IMR-90 (cell line): Measurements from ENCODE around the gene KRT38. TPM values are rescaled to one million over a fixed set of nuclear protein-coding genes. Genes with fewer than 3 reads are reported as not detected.

ENCODE experiments used
- ATAC-seq: fragments of 200-7000 bp; cut with Tn5 transposase; 2 replicates; pipeline ENCODE4 v1.9.1; 2020; ENCODE audit warnings: low read depth, mild to moderate bottlenecking, moderate library complexity
- BruUV-seq: library from RNA; stranded (reverse); fragments of 400-500 nt; replicated peaks from 2 replicates; lab custom pipeline; 2021; lab: Mats Ljungman, UMichigan
- CTCF ChIA-PET: fragments of 300-600 bp; formaldehyde crosslinking; extraction: SDS; loops from one replicate; lab custom pipeline; 2021; ENCODE audit warnings: antibody characterized with exemption; lab: Yijun Ruan, JAX
- POLR2A ChIA-PET: fragments of 300-600 bp; sonication (Branson Sonifier 250); formaldehyde crosslinking; loops from one replicate; lab custom pipeline; 2022; ENCODE audit warnings: antibody characterized with exemption; ENCODE audit not compliant: unreplicated experiment; lab: Charles Lee
- DNase-seq: peaks from one replicate; pipeline ENCODE4 v3.0.0; 2013
- H2AFZ ChIP-seq: replicated peaks from 2 replicates; pipeline ENCODE3; 2013; ENCODE audit warnings: low read length, mild to moderate bottlenecking; ENCODE audit not compliant: poor library complexity
- H2AK5ac ChIP-seq: 2 replicates; pipeline ENCODE4 v1.6.1; 2013; ENCODE audit warnings: low read depth, low read length, inconsistent platforms
- H2AK9ac ChIP-seq: replicated peaks from 2 replicates; pipeline ENCODE3; 2013; ENCODE audit warnings: mild to moderate bottlenecking, low read depth, low read length, moderate library complexity; ENCODE audit not compliant: poor library complexity
- H2BK120ac ChIP-seq: 2 replicates; pipeline ENCODE4 v1.6.1; 2013; ENCODE audit warnings: low read depth, low read length, inconsistent platforms
- H2BK15ac ChIP-seq: 3 replicates; pipeline ENCODE4 v1.6.1; 2013; ENCODE audit warnings: low read depth, low read length, inconsistent platforms
- H2BK20ac ChIP-seq: 2 replicates; pipeline ENCODE4 v1.6.1; 2013; ENCODE audit warnings: low read depth, mild to moderate bottlenecking, inconsistent platforms, low read length, moderate library complexity
- H2BK5ac ChIP-seq: 2 replicates; pipeline ENCODE4 v1.6.1; 2013; ENCODE audit warnings: mild to moderate bottlenecking, low read depth, low read length, inconsistent platforms; ENCODE audit not compliant: poor library complexity, severe bottlenecking
- H3K14ac ChIP-seq: replicated peaks from 2 replicates; pipeline ENCODE4 v1.6.1; 2013; ENCODE audit warnings: low read depth, low read length, inconsistent platforms
- H3K18ac ChIP-seq: 2 replicates; pipeline ENCODE4 v1.6.1; 2013; ENCODE audit warnings: low read depth, low read length, control low read depth
- H3K23ac ChIP-seq: 2 replicates; pipeline ENCODE4 v1.6.1; 2013; ENCODE audit warnings: low read depth, low read length, inconsistent platforms
- H3K27ac ChIP-seq: 2 replicates; pipeline ENCODE4 v1.5.1; 2013; ENCODE audit warnings: mild to moderate bottlenecking, control low read depth, low read length; ENCODE audit not compliant: insufficient read depth
- H3K27me3 ChIP-seq: 2 replicates; pipeline ENCODE4 v1.6.1; 2013; ENCODE audit warnings: low read length; ENCODE audit not compliant: control insufficient read depth, insufficient read depth
- H3K36me3 ChIP-seq: 2 replicates; pipeline ENCODE4 v1.6.1; 2013; ENCODE audit warnings: low read length, mixed read lengths; ENCODE audit not compliant: control insufficient read depth, insufficient read depth
- H3K4ac ChIP-seq: 2 replicates; pipeline ENCODE4 v1.6.1; 2013; ENCODE audit warnings: low read depth, low read length, inconsistent platforms
- H3K4me1 ChIP-seq: 2 replicates; pipeline ENCODE4 v1.6.1; 2013; ENCODE audit warnings: low read length, mixed read lengths; ENCODE audit not compliant: control insufficient read depth, insufficient read depth
- H3K4me2 ChIP-seq: 2 replicates; pipeline ENCODE4 v1.6.1; 2013; ENCODE audit warnings: low read depth, mild to moderate bottlenecking, control low read depth, low read length, moderate library complexity
- H3K4me3 ChIP-seq: 2 replicates; pipeline ENCODE4 v1.5.1; 2013; ENCODE audit warnings: low read depth, mild to moderate bottlenecking, control low read depth, low read length, moderate library complexity; ENCODE audit not compliant: insufficient read depth
- H3K56ac ChIP-seq: 2 replicates; pipeline ENCODE4 v1.6.1; 2013; ENCODE audit warnings: low read length, inconsistent platforms; ENCODE audit not compliant: insufficient read depth; ENCODE audit errors: extremely low read depth
- H3K79me1 ChIP-seq, 2 experiments: 2 replicates each; pipeline ENCODE4 v1.6.1; 2013; ENCODE audit warnings: low read length in 2 of 2, inconsistent platforms in 1 of 2, low read depth in 1 of 2
- H3K9ac ChIP-seq: 2 replicates; pipeline ENCODE4 v1.6.1; 2013; ENCODE audit warnings: low read depth, low read length, control low read depth
- H3K9me1 ChIP-seq: 2 replicates; pipeline ENCODE4 v1.6.1; 2013; ENCODE audit warnings: low read length, inconsistent platforms; ENCODE audit not compliant: insufficient read depth
- H3K9me3 ChIP-seq: 2 replicates; pipeline ENCODE4 v1.6.1; 2013; ENCODE audit warnings: low read length; ENCODE audit not compliant: control insufficient read depth, insufficient read depth
- H4K20me1 ChIP-seq: 2 replicates; pipeline ENCODE4 v1.6.1; 2013; ENCODE audit warnings: low read length, inconsistent platforms; ENCODE audit not compliant: insufficient read depth
- H4K5ac ChIP-seq: 2 replicates; pipeline ENCODE4 v1.6.1; 2013; ENCODE audit warnings: mild to moderate bottlenecking, low read depth, low read length, control low read depth
- H4K8ac ChIP-seq, 2 experiments: 2 replicates each; pipeline ENCODE4 v1.6.1; 2013; ENCODE audit warnings: low read depth in 2 of 2, low read length in 2 of 2, control low read depth in 1 of 2, inconsistent platforms in 1 of 2
- H4K91ac ChIP-seq: 2 replicates; pipeline ENCODE4 v1.6.1; 2013; ENCODE audit warnings: low read depth, low read length, inconsistent platforms; ENCODE audit not compliant: insufficient read depth
- BHLHE40 ChIP-seq: fragments of 150-350 bp; IDR thresholded peaks from 2 replicates; pipeline ENCODE4 v1.6.1; 2016; ENCODE audit warnings: mild to moderate bottlenecking, low read depth, low read length
- CHD1 ChIP-seq: IDR thresholded peaks from 2 replicates; pipeline ENCODE4 v1.6.1; 2012; ENCODE audit warnings: low read depth, low read length, improper control_type of control experiment
- FOS ChIP-seq: fragments of 150-350 bp; IDR thresholded peaks from 2 replicates; pipeline ENCODE4 v1.6.1; 2016; ENCODE audit warnings: low read depth, low read length
- MAFK ChIP-seq: IDR thresholded peaks from 2 replicates; pipeline ENCODE4 v1.6.1; 2012; ENCODE audit warnings: low read depth, low read length, improper control_type of control experiment
- MAZ ChIP-seq: IDR thresholded peaks from 2 replicates; pipeline ENCODE4 v1.6.1; 2012; ENCODE audit warnings: low read depth, mild to moderate bottlenecking, low read length, improper control_type of control experiment, moderate library complexity, borderline replicate concordance
- RAD21 ChIP-seq: IDR thresholded peaks from 2 replicates; pipeline ENCODE4 v1.6.1; 2012; ENCODE audit warnings: low read length, improper control_type of control experiment
- RFX5 ChIP-seq: IDR thresholded peaks from 2 replicates; pipeline ENCODE4 v1.8.0; 2012; ENCODE audit warnings: low read depth, mild to moderate bottlenecking, low read length, moderate library complexity
- SMC3 ChIP-seq: fragments of 150-350 bp; IDR thresholded peaks from 2 replicates; pipeline ENCODE4 v1.6.1; 2016; ENCODE audit warnings: low read depth, mild to moderate bottlenecking, antibody characterized with exemption, low read length, moderate library complexity
- WGBS, 2 experiments: methylation state at CpG; one replicate each; pipeline versions ENCODE4 v1.1.5 to v1.1.7; 2013; ENCODE audit warnings: missing lambda C conversion rate in 2 of 2; ENCODE audit not compliant: insufficient read length in 1 of 2; ENCODE audit errors: extremely low coverage in 2 of 2; 5-methylcytosine and 5-hydroxymethylcytosine counted together
- dilution Hi-C: fragments of 300-500 bp; cut with HindIII; formaldehyde crosslinking; loops from one replicate; pipeline ENCODE4 v1.14.3; 2018; ENCODE audit warnings: low sequenced_read_pairs; ENCODE audit not compliant: unreplicated experiment
- in situ Hi-C: fragments of 300-500 bp; cut with MboI; formaldehyde crosslinking; loops from 3 replicates; pipeline ENCODE4 v1.14.3; 2019; ENCODE audit warnings: low sequenced_read_pairs, inconsistent platforms, mixed read lengths
- intact Hi-C: fragments of 100-400 bp; cut with micrococcal nuclease; formaldehyde crosslinking; loops from 2 replicates; pipeline ENCODE4 v1.10.0; 2022
- polyA plus RNA-seq, 3 experiments: library from polyadenylated mRNA; depleted of rRNA; stranded (reverse); fragments of >200 nt; gene quantifications; 2 replicates each; pipeline ENCODE4 v1.2.3, GENCODE V29; 2012; ENCODE audit warnings: low replicate concordance in 1 of 3
- total RNA-seq: library from RNA; depleted of rRNA; stranded (reverse); fragments of >200 nt; gene quantifications from 2 replicates; pipeline ENCODE4 v1.2.3, GENCODE V29; 2012
- TF ChIP-seq, protein P1 (sequence below): fragments of 150-350 bp; IDR thresholded peaks from 2 replicates; pipeline ENCODE4 v1.6.1; 2017; ENCODE audit warnings: mild to moderate bottlenecking, antibody characterized with exemption, low read length, low read depth

Gene KRT38
- total and polyA plus RNA-seq, 2 of the 4 experiments (the other 2 are of a cell fraction): 0.09 TPM; not detected in 1

DNA sequence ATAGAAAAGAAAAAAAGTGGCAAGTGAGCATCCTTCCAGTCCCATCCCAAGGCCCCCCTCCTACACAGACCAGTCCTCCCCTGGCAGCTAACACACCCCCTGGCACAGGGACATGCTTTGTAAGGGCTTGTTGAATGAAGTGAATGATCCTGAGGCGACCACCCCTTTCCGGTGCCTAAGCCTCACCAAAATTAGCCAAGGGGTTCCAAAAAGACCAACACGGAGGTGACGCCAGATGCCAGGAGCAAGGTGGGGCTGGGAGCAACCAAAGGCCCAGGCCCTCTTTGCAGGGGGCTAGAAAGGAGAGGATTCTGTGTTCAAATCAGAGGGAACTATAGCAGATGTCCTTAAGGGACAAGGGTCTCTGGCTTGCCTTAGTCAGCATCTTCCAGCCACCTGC is 34.6 kb upstream of the KRT38 start:
- Histone ChIP-seq H3K4me1 (no peaks in the 10 kb centered on the region), H2BK20ac (no peak overlapping the region), H4K8ac (no peak overlapping the region), H2AK9ac (peak overlapping the region; percentile 50), H4K5ac (no peak overlapping the region), H2AK5ac (no peak overlapping the region), H3K4me3 (no peak overlapping the region), H3K23ac (no peak overlapping the region), H2BK15ac (no peak overlapping the region), H4K20me1 (no peaks in the 10 kb centered on the region), H3K36me3 (no peaks in the 10 kb centered on the region), H3K4me2 (no peak overlapping the region), H3K27ac (no peak overlapping the region), H3K18ac (no peak overlapping the region), H3K14ac (no peak overlapping the region), H3K79me1 (no peaks in the 10 kb centered on the region), H3K56ac (no peak overlapping the region), H4K91ac (no peak overlapping the region), H3K9me1 (peaks cover 3% of the 10 kb centered on the region; the same call in 1 of the 2 replicates), H3K4ac (no peak overlapping the region), H3K9me3 (peaks cover 12% of the 10 kb centered on the region), H3K27me3 (peaks cover 12% of the 10 kb centered on the region), H3K9ac (no peak overlapping the region), H2AFZ (no peak overlapping the region), H2BK120ac (no peak overlapping the region), H2BK5ac (no peak overlapping the region)
- intact Hi-C loops (no loop called here), dilution Hi-C loops (no loop called here), in situ Hi-C loops (no loop called here)
- no CpG with 5 or more reads among the region's 4 CpGs for WGBS, 2 experiments
- DNase-seq: no peak
- TF ChIP-seq RFX5 (no peak), MAFK (no peak), MAZ (no peak), FOS (no peak), CHD1 (no peak), RAD21 (no peak), BHLHE40 (no peak), SMC3 (no peak)
- TF ChIP-seq, protein P1, sequence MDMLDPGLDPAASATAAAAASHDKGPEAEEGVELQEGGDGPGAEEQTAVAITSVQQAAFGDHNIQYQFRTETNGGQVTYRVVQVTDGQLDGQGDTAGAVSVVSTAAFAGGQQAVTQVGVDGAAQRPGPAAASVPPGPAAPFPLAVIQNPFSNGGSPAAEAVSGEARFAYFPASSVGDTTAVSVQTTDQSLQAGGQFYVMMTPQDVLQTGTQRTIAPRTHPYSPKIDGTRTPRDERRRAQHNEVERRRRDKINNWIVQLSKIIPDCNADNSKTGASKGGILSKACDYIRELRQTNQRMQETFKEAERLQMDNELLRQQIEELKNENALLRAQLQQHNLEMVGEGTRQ: no peak
- BruUV-seq: no TSS peak
- ChIA-PET POLR2A (no interaction called here), CTCF (no interaction called here)
- no peak for ATAC-seq
